Measurements from ENCODE around the gene PDE5A. TPM values are rescaled to one million over a fixed set of nuclear protein-coding genes. Genes with fewer than 3 reads are reported as not detected.

Gene PDE5A
- total RNA-seq, 4 donors from 2014 or later, result 154 to 208 (median 199) TPM

- TF ChIP-seq POLR2AphosphoS5 (IDR thresholded peaks at IDR 0.05), result no peak
- TF ChIP-seq CTCF (IDR thresholded peaks at IDR 0.05), result no peak
- no peak for TF ChIP-seq POLR2A (IDR thresholded peaks at IDR 0.05; ENCODE audit: low read depth)
- TF ChIP-seq EP300 (IDR thresholded peaks at IDR 0.05), result no peak
- Histone ChIP-seq H3K27me3 (no peaks in the 10 kb centered on the region), H3K4me3 (no peak overlapping the region), H3K36me3 (peaks cover 0 to 43% (median 15%) of the 10 kb centered on the region in 4 donors), H3K9me3 (no peaks in the 10 kb centered on the region), H3K27ac (replicated peaks in 1 of 4) (peak overlapping the region; percentile 1 to 54 (median 39)), H3K4me1 (peaks cover 0 to 35% (median 28%) of the 10 kb centered on the region in 4 donors)
- 81% methylated on average over 1 of the region's 1 CpG for WGBS
- intact Hi-C loops (cut with DNase I), result no loop called here
- DNase-seq (ENCODE audit: extremely low spot score), result no peak
Observed at GRCh38 chr4:119543187-119543586, 85.4 kb downstream of the PDE5A start.

- Histone ChIP-seq H3K4me1 (peaks cover 0 to 56% (median 49%) of the 10 kb centered on the region in 4 donors), H3K4me3 (no peak overlapping the region), H3K9me3 (no peaks in the 10 kb centered on the region), H3K27ac (replicated peaks in 1 of 4) (no peak overlapping the region), H3K27me3 (no peaks in the 10 kb centered on the region), H3K36me3 (peaks cover 3 to 60% (median 16%) of the 10 kb centered on the region in 4 donors)
- 42% methylated on average over 1 of the region's 1 CpG for WGBS
- intact Hi-C loops (cut with DNase I), result no loop called here
- no peak for DNase-seq (ENCODE audit: extremely low spot score)
- no peak for TF ChIP-seq EP300 (IDR thresholded peaks at IDR 0.05)
- TF ChIP-seq POLR2A (IDR thresholded peaks at IDR 0.05; ENCODE audit: low read depth), result no peak
- no peak for TF ChIP-seq CTCF (IDR thresholded peaks at IDR 0.05)
- no peak for TF ChIP-seq POLR2AphosphoS5 (IDR thresholded peaks at IDR 0.05)
Observed at GRCh38 chr4:119540249-119540648, 88.4 kb downstream of the PDE5A start.

- no peak for TF ChIP-seq POLR2AphosphoS5 (IDR thresholded peaks at IDR 0.05)
- TF ChIP-seq POLR2A (IDR thresholded peaks at IDR 0.05; ENCODE audit: low read depth), result no peak
- no peak for TF ChIP-seq EP300 (IDR thresholded peaks at IDR 0.05)
- no peak for TF ChIP-seq CTCF (IDR thresholded peaks at IDR 0.05)
- intact Hi-C loops (cut with DNase I), result no loop called here
- H3K36me3 ChIP-seq, result peaks cover 6 to 73% (median 16%) of the 10 kb centered on the region in 4 donors
- H3K4me3 ChIP-seq, result no peak overlapping the region
- H3K4me1 ChIP-seq, result peaks cover 0 to 39% (median 33%) of the 10 kb centered on the region in 4 donors
- H3K27ac ChIP-seq (replicated peaks in 1 of 4), result peak overlapping the region; percentile 15 to 66 (median 44)
- no peak for DNase-seq (ENCODE audit: extremely low spot score)
- H3K9me3 ChIP-seq, result no peaks in the 10 kb centered on the region
- WGBS, result 100% methylated on average over 1 of the region's 1 CpG
- no peaks in the 10 kb centered on the region for H3K27me3 ChIP-seq
Observed at GRCh38 chr4:119537586-119537985, 91.0 kb downstream of the PDE5A start.

- intact Hi-C loops (cut with DNase I), result no loop called here
- no peaks in the 10 kb centered on the region for H3K9me3 ChIP-seq
- no peak for TF ChIP-seq EP300 (IDR thresholded peaks at IDR 0.05)
- no peak for TF ChIP-seq CTCF (IDR thresholded peaks at IDR 0.05)
- no peak for TF ChIP-seq POLR2AphosphoS5 (IDR thresholded peaks at IDR 0.05)
- TF ChIP-seq POLR2A (IDR thresholded peaks at IDR 0.05; ENCODE audit: low read depth), result no peak
- no peaks in the 10 kb centered on the region for H3K27me3 ChIP-seq
- 74% methylated on average over 6 of the region's 6 CpGs for WGBS
- H3K4me3 ChIP-seq, result no peak overlapping the region
- peaks cover 6 to 71% (median 14%) of the 10 kb centered on the region in 4 donors for H3K36me3 ChIP-seq
- peaks cover 0 to 39% (median 32%) of the 10 kb centered on the region in 4 donors for H3K4me1 ChIP-seq
- H3K27ac ChIP-seq (replicated peaks in 1 of 4), result peak overlapping the region; percentile 15 to 66 (median 44)
- DNase-seq (ENCODE audit: extremely low spot score), result no peak
Observed at GRCh38 chr4:119536572-119537528, 91.8 kb downstream of the PDE5A start.
